ENCODE measurements around the gene FLRT1. TPM values are rescaled to one million over a fixed set of nuclear protein-coding genes. Genes with fewer than 3 reads are reported as not detected.

Gene FLRT1
- total and polyA plus RNA-seq, 3 donors from 2014 or later = 0.67 to 0.79 (median 0.74) TPM

GRCh38 chr11:64063777-64064176, 28.0 kb downstream of the FLRT1 start:
- 81 to 87% methylated on average over 13 of the region's 13 CpGs for WGBS, 2 donors
- no peak overlapping the region for H3K27ac ChIP-seq

DNA sequence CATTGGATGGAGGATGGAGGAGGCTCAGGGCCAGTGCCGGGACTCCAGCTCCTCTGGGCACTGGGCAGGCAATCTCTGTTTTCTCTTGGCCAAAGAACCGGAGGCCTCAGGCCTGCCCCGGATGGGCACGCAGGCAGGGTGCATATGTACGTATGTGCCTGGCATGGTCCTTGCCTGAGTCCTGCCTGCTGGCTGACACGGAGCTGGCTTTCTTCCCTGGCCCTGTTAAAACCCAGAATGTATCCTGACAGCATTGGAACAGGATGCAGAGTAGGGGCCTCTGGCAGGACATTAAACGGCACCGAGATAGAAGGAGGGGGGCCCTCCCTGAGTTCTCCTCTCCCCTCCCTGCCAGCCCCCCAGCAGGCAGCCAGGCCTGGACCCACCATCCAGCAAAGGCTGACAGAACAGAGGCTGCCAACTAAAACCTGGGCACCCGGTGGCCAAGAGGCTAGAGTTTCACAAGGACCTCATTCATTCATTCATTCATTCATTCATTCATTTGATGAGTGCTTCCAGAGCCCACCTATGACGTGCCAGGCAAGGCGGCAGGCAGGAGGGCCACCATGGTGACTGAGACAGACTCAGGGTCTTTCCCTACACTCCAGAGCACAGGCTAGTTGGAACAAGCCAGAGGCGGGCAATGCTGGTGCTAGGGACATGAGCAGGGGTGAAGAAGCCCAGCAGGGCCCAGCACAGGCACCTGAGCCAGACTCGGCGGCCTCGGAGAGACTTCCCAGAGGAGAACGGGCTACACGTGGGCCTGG, 28.8 kb downstream of the FLRT1 start:
- WGBS, 2 donors = 90 to 92% methylated on average over 8 to 17 of the region's 17 CpGs
- intact Hi-C loops (cut with DNase I; ENCODE audit: low total_unique reads) = no loop called here
- no peaks in the 10 kb centered on the region for H3K4me1 ChIP-seq
- H3K27me3 ChIP-seq = no peaks in the 10 kb centered on the region
- TF ChIP-seq CTCF (IDR thresholded peaks at IDR 0.05) (no peak), POLR2A (IDR thresholded peaks at IDR 0.05) (no peak)
- H3K27ac ChIP-seq = no peak overlapping the region
- H3K36me3 ChIP-seq (ENCODE audit: low read depth, missing control alignments) = no peaks in the 10 kb centered on the region
- DNase-seq = no peak
- no peaks in the 10 kb centered on the region for H3K9me3 ChIP-seq
- H3K4me3 ChIP-seq = no peak overlapping the region

More at GRCh38 chr11:64063777-64064176, 28.0 kb downstream of the FLRT1 start:
- H3K4me1 ChIP-seq = no peaks in the 10 kb centered on the region
- H3K9me3 ChIP-seq = no peaks in the 10 kb centered on the region
- no peak overlapping the region for H3K4me3 ChIP-seq
- no peaks in the 10 kb centered on the region for H3K36me3 ChIP-seq (ENCODE audit: low read depth, missing control alignments)
- TF ChIP-seq POLR2A (IDR thresholded peaks at IDR 0.05) (no peak), CTCF (IDR thresholded peaks at IDR 0.05) (no peak)
- no peaks in the 10 kb centered on the region for H3K27me3 ChIP-seq
- no peak for DNase-seq
- intact Hi-C loops (cut with DNase I; ENCODE audit: low total_unique reads) = no loop called here

DNA sequence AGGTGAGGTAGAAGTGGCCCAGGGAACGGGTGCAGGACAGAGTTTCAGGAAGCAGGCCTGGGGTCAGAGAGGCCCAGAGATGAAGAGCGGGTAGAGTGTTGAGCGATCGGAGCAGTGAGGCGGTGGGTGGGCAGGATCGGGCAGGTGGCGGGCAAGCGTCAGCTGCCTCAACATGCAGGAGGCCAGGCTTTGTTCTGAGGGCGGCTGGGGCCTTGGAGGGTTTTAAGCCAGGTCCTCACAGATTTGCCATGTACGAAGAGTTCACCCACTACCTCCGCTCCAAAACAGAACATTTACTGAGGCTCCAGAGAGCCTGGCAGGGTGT, 29.4 kb downstream of the FLRT1 start:
- Histone ChIP-seq H3K4me3 (no peak overlapping the region), H3K36me3 (ENCODE audit: low read depth, missing control alignments) (no peaks in the 10 kb centered on the region), H3K9me3 (no peaks in the 10 kb centered on the region), H3K4me1 (no peaks in the 10 kb centered on the region), H3K27me3 (no peaks in the 10 kb centered on the region), H3K27ac (no peak overlapping the region)
- no peak for DNase-seq
- 86 to 97% methylated on average over 8 to 11 of the region's 11 CpGs for WGBS, 2 donors
- intact Hi-C loops (cut with DNase I; ENCODE audit: low total_unique reads) = no loop called here
- TF ChIP-seq CTCF (IDR thresholded peaks at IDR 0.05) (no peak), POLR2A (IDR thresholded peaks at IDR 0.05) (no peak)

DNA sequence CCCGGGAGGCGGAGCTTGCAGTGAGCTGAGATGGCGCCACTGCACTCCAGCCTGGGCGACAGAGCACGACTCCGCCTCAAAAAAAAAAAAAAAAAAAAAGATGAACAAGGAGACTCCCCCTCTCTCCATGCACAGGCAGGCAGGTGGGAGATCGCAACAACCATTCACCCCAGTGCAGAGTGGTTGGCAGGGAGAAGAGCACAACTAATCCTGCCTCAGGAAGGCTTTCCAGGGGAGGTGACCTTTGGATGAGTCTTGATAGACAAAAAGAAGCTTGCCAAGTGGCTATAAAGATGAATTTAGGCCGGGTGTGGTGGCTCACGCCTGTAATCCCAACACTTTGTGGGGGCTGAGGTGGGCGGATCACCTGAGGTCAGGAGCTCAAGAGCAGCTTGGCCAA, 30.0 kb downstream of the FLRT1 start:
- H3K9me3 ChIP-seq = no peaks in the 10 kb centered on the region
- DNase-seq = no peak
- intact Hi-C loops (cut with DNase I; ENCODE audit: low total_unique reads) = no loop called here
- 89 to 97% methylated on average over 10 of the region's 10 CpGs for WGBS, 2 donors
- H3K36me3 ChIP-seq (ENCODE audit: low read depth, missing control alignments) = no peaks in the 10 kb centered on the region
- TF ChIP-seq CTCF (IDR thresholded peaks at IDR 0.05) (no peak), POLR2A (IDR thresholded peaks at IDR 0.05) (no peak)
- H3K27me3 ChIP-seq = no peaks in the 10 kb centered on the region
- H3K4me1 ChIP-seq = no peaks in the 10 kb centered on the region
- H3K4me3 ChIP-seq = no peak overlapping the region
- H3K27ac ChIP-seq = no peak overlapping the region

Measured in testis (tissue), 3 donors.